MM.1S (cell line): Measurements from ENCODE around the gene SYT9.

Experiments used
- EZH2 ChIP-seq: fragments of 300-600 bp; sonication (generic); optimal IDR thresholded peaks from 2 replicates; pipeline ENCODE3; 2017; ENCODE audit warnings: low read depth, mild to moderate bottlenecking, antibody characterized with exemption, low read length, mixed read lengths
- TF ChIP-seq, protein P1 (sequence below): fragments of 300-600 bp; sonication (generic); IDR thresholded peaks from 2 replicates; pipeline ENCODE4 v1.5.1; 2016; ENCODE audit warnings: antibody characterized with exemption, low read length, mixed read lengths

DNA sequence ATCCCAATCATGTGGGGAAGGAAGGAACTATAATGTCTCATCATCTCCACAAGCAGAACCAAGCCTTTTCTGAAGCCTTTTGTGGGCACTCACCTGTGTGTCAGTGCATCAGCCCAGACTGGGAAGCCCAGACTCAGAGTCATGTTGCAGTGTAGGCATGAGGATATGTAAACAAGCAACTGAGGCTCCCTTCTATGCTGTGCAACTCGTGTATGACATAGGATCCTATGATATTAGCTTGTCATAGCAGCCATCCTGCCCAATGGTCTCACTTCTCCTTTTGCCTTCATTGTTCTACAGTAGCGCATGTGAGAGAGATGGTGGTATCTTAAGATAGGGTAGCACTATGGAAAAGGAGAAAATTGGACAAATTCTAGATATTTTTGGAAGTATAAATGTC is 130.2 kb downstream of the SYT9 start:
- TF ChIP-seq EZH2 = no peak
- TF ChIP-seq, protein P1, sequence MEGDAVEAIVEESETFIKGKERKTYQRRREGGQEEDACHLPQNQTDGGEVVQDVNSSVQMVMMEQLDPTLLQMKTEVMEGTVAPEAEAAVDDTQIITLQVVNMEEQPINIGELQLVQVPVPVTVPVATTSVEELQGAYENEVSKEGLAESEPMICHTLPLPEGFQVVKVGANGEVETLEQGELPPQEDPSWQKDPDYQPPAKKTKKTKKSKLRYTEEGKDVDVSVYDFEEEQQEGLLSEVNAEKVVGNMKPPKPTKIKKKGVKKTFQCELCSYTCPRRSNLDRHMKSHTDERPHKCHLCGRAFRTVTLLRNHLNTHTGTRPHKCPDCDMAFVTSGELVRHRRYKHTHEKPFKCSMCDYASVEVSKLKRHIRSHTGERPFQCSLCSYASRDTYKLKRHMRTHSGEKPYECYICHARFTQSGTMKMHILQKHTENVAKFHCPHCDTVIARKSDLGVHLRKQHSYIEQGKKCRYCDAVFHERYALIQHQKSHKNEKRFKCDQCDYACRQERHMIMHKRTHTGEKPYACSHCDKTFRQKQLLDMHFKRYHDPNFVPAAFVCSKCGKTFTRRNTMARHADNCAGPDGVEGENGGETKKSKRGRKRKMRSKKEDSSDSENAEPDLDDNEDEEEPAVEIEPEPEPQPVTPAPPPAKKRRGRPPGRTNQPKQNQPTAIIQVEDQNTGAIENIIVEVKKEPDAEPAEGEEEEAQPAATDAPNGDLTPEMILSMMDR = no peak
